ENCODE results near the gene PPP1R2. TPM values are rescaled to one million over a fixed set of nuclear protein-coding genes. Genes with fewer than 3 reads are reported as not detected.

PPP1R2 gene
- total RNA-seq, 1 experiment from 2014 or later = 46.1 TPM

GRCh38 chr3:195524171-195524896, 18.8 kb downstream of the PPP1R2 start:
- intact Hi-C loops (cut with micrococcal nuclease) = loop anchor here (5.0 kb wide), 1 partner anchor 842 kb away; no protein-coding TSS in a partner anchor
- ChIA-PET POLR2A (no interaction called here), CTCF (interaction anchor here (9.4 kb wide), 1 partner anchor 254 kb away, joined by 142 read pairs; the partner anchor contains the start of gene XXYLT1), RAD21 (ENCODE audit: low non-redundant PET in 1 of 2, low total read pairs in 2 of 2, uncharacterized antibody in 2 of 2, unreplicated experiment in 2 of 2) (interaction anchor here (1.1 kb wide), 2 partner anchors 253 kb away, joined by 3 read pairs; partner anchors contain the start of gene XXYLT1 (in 2 of the 2))
- Histone ChIP-seq H3K27me3 (ENCODE audit: insufficient read depth, low read length) (no peaks in the 10 kb centered on the region), H3K4me1 (ENCODE audit: control insufficient read depth in 1 of 2, insufficient read depth in 2 of 2, low read length in 2 of 2) (no peaks in the 10 kb centered on the region), H4K20me1 (ENCODE audit: insufficient read depth) (no peaks in the 10 kb centered on the region), H3K9ac (ENCODE audit: low read length) (no peak overlapping the region), H3K79me2 (ENCODE audit: insufficient read depth, low read length) (peaks cover 3% of the 10 kb centered on the region; the same call in 1 of the 2 replicates), H3K27ac (ENCODE audit: low read depth, low read length) (no peak overlapping the region), H3K9me3 (ENCODE audit: control insufficient read depth in 1 of 2, insufficient read depth in 1 of 2, low read depth in 1 of 2, low read length in 2 of 2) (no peaks in the 10 kb centered on the region), H3K9me2 (ENCODE audit: insufficient read depth) (no peaks in the 10 kb centered on the region), H3K4me2 (ENCODE audit: low read length) (no peak overlapping the region), H3K4me3 (replicated peaks in 1 of 2; ENCODE audit: low read depth in 1 of 2, low read length in 2 of 2) (no peak overlapping the region), H2AFZ (ENCODE audit: low read depth, low read length, poor library complexity, severe bottlenecking) (no peak overlapping the region), H3K36me3 (ENCODE audit: control insufficient read depth in 1 of 2, insufficient read depth in 2 of 2, low read length in 2 of 2) (peaks cover 0 to 2% of the 10 kb centered on the region in 2 experiments; a peak in 1 of 4 replicates)
- TF ChIP-seq, protein P1, sequence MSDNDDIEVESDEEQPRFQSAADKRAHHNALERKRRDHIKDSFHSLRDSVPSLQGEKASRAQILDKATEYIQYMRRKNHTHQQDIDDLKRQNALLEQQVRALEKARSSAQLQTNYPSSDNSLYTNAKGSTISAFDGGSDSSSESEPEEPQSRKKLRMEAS (IDR thresholded peaks at IDR 0.05) = no peak
- no peak for TF ChIP-seq JUND (IDR thresholded peaks at IDR 0.05)
- no peak for TF ChIP-seq SRF (IDR thresholded peaks at IDR 0.05; ENCODE audit: low read depth)
- no peak for TF ChIP-seq EZH2 (IDR thresholded peaks at IDR 0.05)
- no peak for TF ChIP-seq EGR1 (IDR thresholded peaks at IDR 0.05; ENCODE audit: low read depth)
- no peak for TF ChIP-seq SIN3A (IDR thresholded peaks at IDR 0.05; ENCODE audit: low read depth)
- no peak for TF ChIP-seq RAD21 (IDR thresholded peaks at IDR 0.05; ENCODE audit: low read depth)
- BruUV-seq (replicated peaks) = no TSS peak
- no peak for ATAC-seq
- DNase-seq (ENCODE audit: low read depth, low spot score) = no peak

All from HCT116 (cell line).